G401 (cell line): ENCODE results near the gene DECR2. TPM values are rescaled to one million over a fixed set of nuclear protein-coding genes. Genes with fewer than 3 reads are reported as not detected.
"Not testable (repeated sequence)": the region's sequence is repeated elsewhere in the genome, so short reads cannot be mapped to it uniquely, and the experiment has no call there.

ENCODE experiments used
- DNase-seq: peaks from one replicate; pipeline ENCODE4 v3.0.0-alpha.2; 2015; ENCODE audit warnings: low spot score
- in situ Hi-C: cut with HindIII; loops from 2 replicates; pipeline ENCODE4 v1.10.0; 2016; ENCODE audit warnings: low sequenced_read_pairs, mixed read lengths
- total RNA-seq: library from RNA; depleted of rRNA; stranded (reverse); fragments of >200 nt; shearing (Covaris generic); gene quantifications from 2 replicates; pipeline ENCODE4 v1.2.3, GENCODE V29; 2014; rRNA removed

DECR2 gene, protein sequence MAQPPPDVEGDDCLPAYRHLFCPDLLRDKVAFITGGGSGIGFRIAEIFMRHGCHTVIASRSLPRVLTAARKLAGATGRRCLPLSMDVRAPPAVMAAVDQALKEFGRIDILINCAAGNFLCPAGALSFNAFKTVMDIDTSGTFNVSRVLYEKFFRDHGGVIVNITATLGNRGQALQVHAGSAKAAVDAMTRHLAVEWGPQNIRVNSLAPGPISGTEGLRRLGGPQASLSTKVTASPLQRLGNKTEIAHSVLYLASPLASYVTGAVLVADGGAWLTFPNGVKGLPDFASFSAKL
- total RNA-seq = 13.0 and 13.7 TPM in 2 replicates

DNA sequence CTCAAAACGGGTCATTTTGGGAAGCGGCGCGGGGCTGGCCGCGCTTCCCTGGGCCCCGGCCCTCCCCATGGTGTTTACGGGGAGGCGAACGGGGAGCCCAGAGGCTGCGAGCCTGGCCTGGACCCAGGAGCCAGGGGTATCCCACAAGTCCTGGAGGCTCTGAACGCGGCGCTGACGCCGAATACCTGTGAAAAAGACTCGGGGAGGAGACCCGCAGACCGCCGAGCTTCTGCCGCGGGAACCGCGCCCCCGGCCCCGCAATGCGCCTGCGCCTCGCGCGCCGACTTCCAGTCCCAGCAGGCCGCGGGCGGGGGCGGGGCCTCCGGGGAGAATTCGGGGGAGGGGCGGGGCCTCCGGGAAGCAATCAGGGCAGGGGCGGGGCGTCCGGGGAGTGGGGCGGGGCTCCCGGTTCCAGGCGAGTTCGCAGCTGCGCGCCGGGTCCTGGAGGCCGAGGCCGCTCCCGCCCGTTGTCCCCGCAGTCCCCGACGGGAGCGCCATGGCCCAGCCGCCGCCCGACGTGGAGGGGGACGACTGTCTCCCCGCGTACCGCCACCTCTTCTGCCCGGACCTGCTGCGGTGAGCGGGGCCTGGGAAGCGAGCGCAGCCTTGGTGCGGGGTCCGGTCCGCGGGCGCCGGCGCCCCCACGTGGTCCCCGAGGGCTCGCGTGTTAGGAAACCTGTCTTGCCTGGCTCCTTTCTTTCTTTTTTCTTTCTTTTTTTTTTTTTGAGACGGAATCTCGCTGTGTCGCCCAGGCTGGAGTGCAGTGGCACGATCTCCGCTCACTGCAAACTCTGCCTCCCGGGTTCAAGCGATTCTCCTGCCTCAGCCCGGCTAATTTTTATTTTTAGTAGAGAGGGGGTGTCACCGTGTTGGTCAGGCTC lies at the start of gene DECR2:
DECR2 (plus strand) TSS at position 418 of the 881 bp plus-strand sequence; CDS start at position 497, 79 bp downstream.
- in situ Hi-C loops = no loop called here
- DNase-seq = peak; percentile 93

DNA sequence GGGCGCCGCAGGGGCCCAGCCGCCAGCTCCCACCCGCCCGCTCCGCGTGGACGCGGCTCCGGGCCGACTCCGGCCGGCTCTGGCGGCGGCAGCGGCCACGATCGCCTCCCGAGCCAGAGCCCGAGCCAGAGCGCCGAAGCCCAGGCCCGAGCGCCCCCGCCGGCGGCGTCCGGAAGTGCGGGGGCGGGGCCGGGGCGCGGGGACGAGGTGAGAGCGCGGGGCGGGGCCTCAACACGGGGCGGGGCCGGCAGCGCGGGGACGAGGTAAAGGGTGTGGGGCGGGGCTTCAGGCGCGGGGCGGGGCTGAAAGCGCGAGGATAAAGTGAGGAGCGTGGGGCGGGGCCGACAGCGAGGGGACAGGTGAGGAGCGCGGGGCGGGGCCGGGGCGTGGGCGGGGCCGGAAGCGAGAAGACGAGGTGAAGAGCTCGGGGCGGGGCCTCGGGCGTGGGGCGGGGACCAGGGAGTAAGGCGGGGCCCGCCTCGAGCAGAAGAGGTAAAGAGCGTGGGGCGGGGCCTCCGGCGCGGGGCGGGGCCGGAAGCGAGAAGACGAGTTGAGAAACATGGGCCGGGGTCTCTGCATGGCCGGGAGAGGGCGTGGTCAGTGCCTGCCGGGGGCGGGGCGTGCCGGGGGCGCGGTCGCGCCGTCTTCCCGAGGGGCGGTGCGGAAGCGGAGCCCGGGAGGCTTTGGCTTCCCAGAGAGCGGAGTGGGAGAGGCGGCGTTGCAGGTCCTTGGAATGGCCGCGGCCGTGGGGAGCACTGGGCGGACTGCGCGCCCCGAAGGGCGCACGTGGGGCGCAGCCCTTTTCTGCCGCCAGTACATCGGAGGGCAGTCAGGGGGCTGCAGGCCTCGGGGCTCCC lies 48.9 kb upstream of the DECR2 start, which contains the start of gene AXIN1:
AXIN1 (minus strand) TSS at position 177 of the 857 bp plus-strand sequence. CDS start 5,698 bp downstream, outside the sequence.
- in situ Hi-C loops = no loop called here
- DNase-seq = peak; percentile 95

DNA sequence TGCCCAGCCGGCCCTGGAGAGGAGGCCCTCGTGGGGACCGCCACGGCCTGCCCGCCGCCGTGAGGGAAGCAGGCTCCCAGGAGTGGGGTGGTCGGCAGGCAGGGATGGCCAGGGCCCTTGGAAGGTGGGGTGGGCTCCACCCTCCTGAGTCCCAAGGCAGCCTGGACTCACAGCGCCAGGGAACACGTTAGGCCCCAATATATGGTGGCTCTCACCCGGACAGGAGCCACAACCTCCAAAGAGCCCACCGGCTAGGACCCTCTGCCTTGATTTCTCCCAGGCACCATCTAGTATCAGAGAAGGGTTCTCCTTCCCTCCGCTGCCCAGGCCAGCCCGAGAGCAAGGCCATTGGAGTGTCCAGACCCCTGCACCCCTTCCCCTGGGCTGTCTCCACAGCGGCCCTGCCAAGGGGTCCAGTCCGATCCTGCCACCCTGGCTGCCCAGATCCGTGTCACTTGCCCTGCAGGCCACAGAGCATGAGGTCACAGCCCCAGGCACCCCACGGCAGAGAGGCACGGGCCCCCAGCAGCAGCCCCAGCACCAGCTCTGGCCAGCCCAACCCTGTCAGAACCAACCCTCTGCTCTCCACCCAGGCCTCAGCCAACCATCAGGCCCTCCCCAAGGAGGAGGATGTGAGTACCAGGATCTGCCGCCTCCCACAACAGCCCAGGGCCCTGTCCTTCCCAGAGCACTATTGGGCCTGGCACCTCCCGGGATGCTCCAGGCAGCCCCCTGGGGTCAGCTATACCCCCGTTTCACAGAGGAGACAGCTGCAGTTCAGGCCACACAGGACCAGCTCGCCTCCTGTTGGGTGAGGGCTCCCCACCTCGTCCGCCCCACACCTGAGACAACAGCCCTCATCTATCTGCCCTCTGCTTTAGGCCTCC lies 48.0 kb upstream of the DECR2 start:
- DNase-seq = no peak
- in situ Hi-C loops = no loop called here

DNA sequence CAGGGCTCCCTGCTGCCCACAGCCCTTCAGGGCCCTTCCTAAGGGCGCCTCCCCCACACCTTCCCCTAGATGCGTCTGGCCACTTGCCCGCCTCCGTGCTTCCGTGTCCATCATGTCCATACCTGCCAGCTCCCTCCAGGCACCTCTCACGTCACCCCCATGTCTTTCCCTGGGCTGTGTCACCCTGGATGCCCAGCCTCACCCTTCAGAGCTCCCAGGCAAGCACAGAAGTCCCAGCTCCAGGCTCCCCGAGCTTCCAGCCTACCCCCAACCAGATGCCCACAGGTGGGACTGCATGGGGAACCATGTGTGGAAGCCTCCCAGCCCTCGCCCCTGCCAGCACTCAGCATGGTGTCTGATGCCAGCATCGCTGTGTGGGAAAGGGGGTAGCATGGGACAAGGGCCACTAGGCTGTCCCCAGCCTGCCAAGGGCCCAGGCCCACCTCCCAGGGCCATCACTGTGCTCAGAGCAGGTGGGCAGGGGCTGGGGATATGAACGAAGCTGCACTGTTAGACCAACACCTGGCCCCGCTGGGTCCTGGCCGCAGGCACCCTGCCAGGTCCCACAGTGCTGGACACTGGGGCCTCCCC lies 47.3 kb upstream of the DECR2 start:
- in situ Hi-C loops = no loop called here
- no peak for DNase-seq

DNA sequence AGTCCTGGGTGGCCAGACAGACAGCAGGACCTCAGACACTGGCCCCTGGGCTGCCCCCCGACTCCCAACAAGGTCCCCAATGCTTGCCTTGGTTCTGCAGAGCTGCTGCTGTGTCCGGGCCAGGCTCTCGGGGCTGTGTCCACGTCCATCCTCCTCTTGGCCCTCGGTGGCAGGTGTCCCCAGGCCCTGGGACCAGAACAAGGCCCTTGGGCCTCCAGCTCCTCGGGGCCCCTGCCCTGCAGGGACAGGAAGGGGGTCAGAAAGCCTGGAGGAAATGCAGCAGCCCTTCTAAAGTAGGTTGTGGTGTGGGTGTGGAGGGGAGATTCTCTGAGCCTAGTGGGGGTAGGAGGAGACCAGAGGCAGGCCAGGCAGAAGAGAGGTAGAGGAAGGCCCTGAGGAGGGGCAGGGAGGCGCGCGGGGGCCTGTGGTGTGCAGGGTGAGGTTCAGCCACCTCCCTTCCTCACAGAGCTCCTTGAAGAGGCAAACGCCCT lies 46.7 kb upstream of the DECR2 start:
- no peak for DNase-seq
- in situ Hi-C loops = no loop called here

DNA sequence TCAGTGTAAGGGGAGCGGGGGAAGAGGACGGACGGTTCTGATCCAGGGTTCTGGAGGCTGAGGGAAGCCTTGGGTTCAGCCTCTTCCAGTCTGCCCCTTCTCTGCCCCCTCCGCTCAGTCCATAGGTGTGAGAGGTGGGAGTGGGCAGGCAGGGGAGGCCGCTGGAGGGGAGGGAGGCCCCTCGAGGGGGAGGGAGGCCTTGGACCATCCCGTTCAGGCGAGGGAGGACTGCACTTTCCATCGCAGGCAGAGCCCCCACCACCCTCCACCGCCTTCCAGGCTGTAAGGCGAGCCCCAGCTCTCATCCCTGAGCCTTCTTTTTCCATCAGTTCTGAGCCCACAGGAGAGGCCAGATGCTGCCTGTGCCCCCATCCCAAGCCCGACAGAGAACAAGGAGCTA lies 44.9 kb upstream of the DECR2 start:
- in situ Hi-C loops = no loop called here
- DNase-seq = no peak

DNA sequence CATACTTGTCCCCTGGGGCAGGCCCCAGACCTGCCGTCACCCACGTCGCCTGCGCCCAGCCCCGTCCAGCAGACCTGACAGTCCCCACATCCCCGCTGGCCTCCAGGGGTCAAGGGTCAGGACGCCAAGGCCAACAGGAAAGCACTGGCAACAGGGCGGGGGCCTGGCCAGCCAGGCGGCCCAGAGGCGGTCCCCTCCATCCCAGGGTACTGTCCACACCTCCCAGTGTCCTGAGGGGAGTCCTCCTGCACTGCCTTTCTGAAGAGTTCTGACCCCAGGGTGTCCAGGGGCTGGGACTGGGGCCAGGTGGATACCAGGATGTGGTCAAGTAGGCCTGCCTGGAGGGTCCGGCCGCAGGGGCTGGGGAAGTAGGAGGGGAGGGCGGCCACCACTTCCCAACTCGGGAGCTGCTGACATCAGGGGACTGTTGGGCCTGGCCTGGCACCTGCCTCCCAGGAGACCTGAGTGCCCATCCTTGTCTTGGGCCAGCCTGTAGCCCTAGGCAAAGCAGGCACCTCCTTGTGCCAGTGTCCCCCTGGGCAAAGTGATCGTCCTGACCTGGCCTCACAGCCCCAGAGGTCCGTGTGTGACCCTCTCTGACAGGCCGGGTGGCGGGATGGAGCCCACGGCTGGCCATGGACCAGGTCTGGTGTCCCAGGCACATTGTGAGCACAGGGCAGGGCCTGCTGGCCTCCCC lies 42.5 kb upstream of the DECR2 start:
- in situ Hi-C loops = no loop called here
- DNase-seq = no peak

DNA sequence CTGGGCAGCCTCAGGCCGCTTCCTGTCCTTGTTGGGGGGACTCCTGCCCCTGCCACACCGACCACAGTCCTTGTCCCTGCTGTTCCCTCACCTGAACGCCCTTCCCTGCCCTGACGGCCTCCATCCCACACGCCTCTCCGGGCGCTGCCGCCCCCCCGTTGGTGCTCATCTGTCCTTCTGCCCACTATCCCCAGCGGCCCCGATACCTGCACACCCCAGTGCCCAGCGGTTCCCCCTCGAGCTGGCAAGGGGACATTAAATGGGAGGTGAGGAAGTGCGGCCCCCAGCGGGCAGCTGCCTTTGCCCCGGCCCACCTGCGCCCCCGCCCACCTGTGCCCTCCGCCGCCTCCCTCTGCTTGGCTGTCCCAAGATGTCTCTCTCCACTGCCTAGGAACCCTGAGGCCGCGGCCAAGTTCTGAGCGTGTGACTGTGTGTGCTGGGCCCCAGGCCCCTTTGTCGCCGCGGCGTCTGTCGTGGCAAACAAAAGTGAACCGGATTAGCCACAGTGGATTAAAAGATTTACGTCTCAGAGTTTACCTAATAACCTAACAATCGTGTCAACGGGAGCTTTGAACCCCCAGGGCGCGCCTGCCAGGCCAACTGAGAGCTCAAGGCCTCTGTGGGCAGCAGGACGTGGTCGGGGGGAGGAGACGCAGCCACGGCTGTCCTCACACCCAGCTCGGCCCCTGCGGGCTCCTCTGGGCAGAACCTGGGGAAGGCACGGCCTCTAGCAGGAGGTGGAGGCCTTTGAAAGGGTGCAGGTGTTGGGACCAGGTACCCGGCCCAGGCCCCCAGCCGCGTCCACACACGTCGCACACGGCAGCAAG lies 41.6 kb upstream of the DECR2 start:
- in situ Hi-C loops = no loop called here
- no peak for DNase-seq

DNA sequence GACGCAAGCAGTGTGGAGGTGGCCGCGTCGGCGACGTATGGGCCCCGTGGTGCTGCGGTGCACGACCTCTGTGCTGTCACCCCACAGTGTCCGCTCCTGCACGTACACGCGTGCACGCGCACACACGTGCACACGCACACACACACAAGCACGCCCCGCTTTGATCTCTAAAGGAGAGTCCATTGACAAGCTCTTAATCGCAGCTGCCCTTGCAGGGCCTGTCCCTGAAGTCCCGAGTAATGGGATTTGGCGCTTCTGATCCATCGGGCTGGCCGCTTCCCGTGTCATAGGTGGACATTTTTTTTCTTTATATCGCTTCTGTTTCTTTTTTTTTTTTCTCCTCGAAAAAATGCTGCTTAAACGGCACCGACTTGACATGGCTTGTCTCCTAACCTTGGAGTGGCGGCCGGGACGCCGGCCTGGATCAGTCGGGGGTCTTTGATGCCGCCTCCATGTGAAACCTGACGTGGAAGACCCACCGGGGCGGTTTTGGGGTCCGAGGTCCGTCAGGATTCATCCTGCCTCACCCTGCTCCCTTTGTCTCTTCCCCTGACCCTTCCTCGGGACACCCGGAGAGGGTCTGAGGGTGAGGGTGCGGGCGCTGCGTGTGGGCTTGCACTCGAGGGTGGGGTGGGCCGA lies 40.9 kb upstream of the DECR2 start:
- no peak for DNase-seq
- in situ Hi-C loops = no loop called here

DNA sequence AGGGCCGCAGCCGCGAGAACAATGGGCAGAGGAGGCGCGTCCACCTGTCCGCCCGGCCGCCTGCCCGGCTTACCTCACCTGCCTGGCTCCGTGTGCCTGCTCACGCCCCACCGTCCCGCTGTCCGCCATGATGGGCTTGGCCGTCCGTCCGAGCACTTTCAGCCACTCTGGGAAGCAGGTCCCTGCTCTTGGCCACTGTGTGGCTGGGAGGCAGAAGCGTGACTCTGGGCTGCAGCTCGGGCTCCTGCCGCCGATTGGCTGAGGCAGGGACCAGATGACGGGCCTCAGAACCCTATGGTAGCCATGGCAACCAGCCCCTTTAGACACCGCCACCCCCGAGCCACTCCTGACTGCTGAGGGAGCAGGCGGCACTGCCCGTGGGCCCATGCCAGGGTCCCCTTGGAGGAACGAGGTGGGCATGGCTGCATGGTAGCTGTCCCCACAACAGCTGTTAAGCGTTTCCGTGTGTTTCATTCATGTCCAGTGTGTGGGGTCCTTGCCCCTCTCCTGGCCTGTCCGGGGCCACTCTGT lies 40.3 kb upstream of the DECR2 start:
- in situ Hi-C loops = no loop called here
- no peak for DNase-seq

DNA sequence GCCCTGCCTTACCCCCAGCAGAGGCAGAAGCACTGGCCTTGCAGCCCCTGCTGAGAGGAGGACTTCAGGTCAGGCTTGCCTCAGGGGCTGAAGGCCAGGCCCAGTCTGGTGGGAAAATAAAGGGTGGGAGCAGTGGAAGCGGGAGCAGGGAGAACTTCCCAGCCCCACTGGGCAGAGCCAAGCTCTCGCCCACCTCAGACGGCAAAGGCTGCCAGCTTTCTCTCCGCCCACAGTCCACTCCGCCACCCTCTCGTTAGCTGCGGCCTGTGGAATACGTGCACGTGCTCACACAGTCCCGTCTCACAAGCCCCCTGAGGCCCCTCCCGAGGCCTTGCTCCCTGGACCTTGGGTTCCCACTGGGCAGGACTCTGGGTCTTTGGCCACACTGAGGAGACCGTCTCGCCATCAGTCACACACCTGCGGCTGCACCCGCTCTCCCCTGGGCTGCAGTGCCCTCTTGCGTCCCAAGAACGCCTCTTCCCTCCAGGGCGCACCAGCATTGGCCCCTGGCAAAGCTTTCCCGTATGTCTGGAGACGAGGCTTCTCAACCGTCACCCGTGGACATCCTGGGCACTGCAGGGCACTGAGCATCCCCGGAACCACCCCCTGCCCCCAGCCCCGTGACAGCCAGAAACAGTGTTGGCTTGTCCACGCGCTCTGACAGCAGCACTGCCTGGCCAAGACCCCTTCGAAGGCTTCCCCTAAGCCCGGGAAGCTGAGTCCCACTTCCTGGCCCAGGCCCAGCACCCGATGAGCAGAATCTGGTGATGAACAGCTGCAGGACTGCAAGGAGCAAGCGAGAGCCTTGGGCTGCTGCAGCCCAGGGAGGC lies 39.6 kb upstream of the DECR2 start:
- DNase-seq = peak; percentile 89
- in situ Hi-C loops = no loop called here

DNA sequence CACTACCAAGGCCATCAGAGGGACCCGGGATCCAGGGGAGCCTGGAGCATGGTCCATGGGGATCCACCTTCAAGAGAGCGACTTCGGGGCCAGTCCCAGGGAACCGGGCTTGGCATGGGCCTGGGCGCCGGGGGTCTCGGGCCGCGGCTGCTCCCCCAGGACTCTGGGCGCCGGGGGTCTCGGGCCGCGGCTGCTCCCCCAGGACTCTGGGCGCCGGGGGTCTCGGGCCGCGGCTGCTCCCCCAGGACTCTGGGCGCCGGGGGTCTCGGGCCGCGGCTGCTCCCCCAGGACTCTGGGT lies 39.0 kb upstream of the DECR2 start:
- in situ Hi-C loops, DNase-seq: not testable (repeated sequence)

DNA sequence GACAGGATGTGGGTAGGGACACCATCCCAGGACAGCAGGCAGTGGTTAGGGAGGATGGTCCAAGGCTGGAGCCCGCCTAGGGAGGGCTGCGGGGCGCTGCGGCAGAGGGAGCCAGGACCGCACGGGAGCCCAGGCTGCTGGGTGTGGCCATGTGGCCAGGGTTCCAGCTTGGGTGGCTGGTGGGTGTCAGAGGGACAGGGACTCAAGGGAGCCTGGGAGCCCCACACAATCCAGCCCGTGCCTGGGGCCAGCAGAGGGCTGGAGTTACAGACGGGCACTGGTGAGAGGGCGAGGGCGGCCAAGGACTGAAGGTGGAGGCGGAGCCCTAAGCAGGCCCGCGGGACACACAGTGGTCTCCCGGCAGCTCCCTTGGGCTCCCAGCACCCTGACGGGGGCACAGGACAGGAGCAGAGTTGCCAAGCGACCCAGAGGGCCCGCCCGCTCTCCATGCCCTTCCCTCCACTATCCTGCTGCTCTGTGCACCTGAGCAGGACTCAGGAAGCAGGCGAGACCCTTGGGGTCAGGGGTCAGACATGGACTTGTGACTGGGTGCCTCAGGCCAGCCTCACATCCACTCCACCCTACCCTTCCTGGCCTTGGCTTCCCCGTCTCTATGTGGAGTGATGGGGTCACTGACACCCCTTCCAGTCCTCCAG lies 38.4 kb upstream of the DECR2 start:
- no peak for DNase-seq
- in situ Hi-C loops = no loop called here

DNA sequence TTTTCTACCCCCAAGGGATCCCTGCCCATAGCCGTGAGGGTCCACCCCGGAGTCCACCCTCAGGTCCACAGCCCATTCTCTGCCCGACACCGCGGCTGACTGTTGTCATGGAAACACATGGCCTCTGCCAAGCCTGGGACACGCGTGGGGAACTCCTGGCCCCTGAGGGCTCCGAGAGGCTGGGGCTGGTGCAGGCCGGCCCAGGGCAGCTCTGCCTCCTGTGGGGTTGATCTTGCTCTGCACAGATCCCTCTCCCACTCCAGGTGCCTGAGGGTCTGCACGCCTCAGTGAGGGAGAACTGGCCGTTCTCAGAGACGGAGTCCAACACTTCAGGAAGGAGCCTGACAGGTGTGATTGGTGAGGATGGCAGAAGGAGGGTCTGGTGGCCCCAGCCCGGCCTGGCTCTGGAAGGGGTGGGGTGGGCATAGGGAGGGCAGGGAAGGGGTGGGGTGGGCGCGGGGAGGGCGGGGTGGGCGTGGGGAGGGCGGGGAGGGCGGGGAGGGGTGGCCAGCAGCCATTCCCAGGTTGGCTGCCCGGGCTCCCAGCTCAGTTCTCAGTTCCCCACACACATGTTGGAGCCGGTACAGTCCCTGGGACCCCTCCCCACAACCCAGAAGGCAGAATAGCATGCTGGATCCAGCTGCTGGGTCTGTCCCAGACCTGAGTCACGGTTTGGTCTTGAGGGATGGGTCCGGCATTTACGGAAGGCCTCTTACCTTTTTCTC lies 37.8 kb upstream of the DECR2 start:
- DNase-seq = no peak
- in situ Hi-C loops = no loop called here
